Left kidney (tissue), 2 donors: ENCODE results near the gene SPOCK1. TPM values are rescaled to one million over a fixed set of nuclear protein-coding genes. Genes with fewer than 3 reads are reported as not detected.
A peak's percentile ranks its signal among the peaks of the same experiment; 100 is the strongest.

Experiments used
- DNase-seq: peaks from one replicate; pipeline ENCODE4 v3.0.0-alpha.2; 2013
- polyA plus RNA-seq: library from polyadenylated mRNA; unstranded; fragments of 120-200 nt; gene quantifications from one replicate; pipeline ENCODE4 v1.2.1, GENCODE V29; 2013; ENCODE audit not compliant: insufficient read length

SPOCK1 gene
- polyA plus RNA-seq, 1 donor: 7.9 TPM

GRCh38 chr5:137292461-137293027 is 206.6 kb downstream of the SPOCK1 start:
- peak; percentile 64 for DNase-seq

GRCh38 chr5:137291436-137291835 is 207.7 kb downstream of the SPOCK1 start:
- no peak for DNase-seq

GRCh38 chr5:137291031-137291430 is 208.1 kb downstream of the SPOCK1 start:
- DNase-seq: no peak

- no peak for DNase-seq
These were observed 208.8 kb downstream of the SPOCK1 start for GRCh38 chr5:137290373-137290772.

GRCh38 chr5:137289856-137290255 is 209.3 kb downstream of the SPOCK1 start:
- no peak for DNase-seq

GRCh38 chr5:137287569-137287968 is 211.6 kb downstream of the SPOCK1 start:
- DNase-seq: no peak

GRCh38 chr5:137286025-137286610 is 213.0 kb downstream of the SPOCK1 start:
- DNase-seq: no peak

GRCh38 chr5:137283801-137284200 is 215.3 kb downstream of the SPOCK1 start:
- DNase-seq: no peak

GRCh38 chr5:137282216-137282615 is 216.9 kb downstream of the SPOCK1 start:
- no peak for DNase-seq

GRCh38 chr5:137281201-137281600 is 217.9 kb downstream of the SPOCK1 start:
- no peak for DNase-seq

GRCh38 chr5:137280656-137281055 is 218.5 kb downstream of the SPOCK1 start:
- DNase-seq: no peak

GRCh38 chr5:137279521-137280231 is 219.4 kb downstream of the SPOCK1 start:
- DNase-seq: no peak

GRCh38 chr5:137278476-137278875 is 220.7 kb downstream of the SPOCK1 start:
- DNase-seq: no peak

GRCh38 chr5:137275083-137275482 is 224.0 kb downstream of the SPOCK1 start:
- DNase-seq: no peak

GRCh38 chr5:137273511-137273910 is 225.6 kb downstream of the SPOCK1 start:
- DNase-seq: no peak

GRCh38 chr5:137272831-137273230 is 226.3 kb downstream of the SPOCK1 start:
- DNase-seq: no peak

- DNase-seq: no peak
These were observed 229.2 kb downstream of the SPOCK1 start for GRCh38 chr5:137269946-137270345.

- no peak for DNase-seq
These were observed 229.9 kb downstream of the SPOCK1 start for GRCh38 chr5:137269274-137269673.

GRCh38 chr5:137268646-137269045 is 230.5 kb downstream of the SPOCK1 start:
- no peak for DNase-seq

- no peak for DNase-seq
These were observed 232.9 kb downstream of the SPOCK1 start for GRCh38 chr5:137266186-137266585.

GRCh38 chr5:137265457-137265856 is 233.7 kb downstream of the SPOCK1 start:
- DNase-seq: no peak

- no peak for DNase-seq
These were observed 234.6 kb downstream of the SPOCK1 start for GRCh38 chr5:137264573-137264972.

- DNase-seq: no peak
These were observed 235.1 kb downstream of the SPOCK1 start for GRCh38 chr5:137264041-137264440.
